ENCODE results near the gene RGS21. TPM values are rescaled to one million over a fixed set of nuclear protein-coding genes. Genes with fewer than 3 reads are reported as not detected.

RGS21 gene
- total RNA-seq, 2 experiments from 2014 or later, result not detected

GRCh38 chr1:192395211-192395610 is 78.4 kb downstream of the RGS21 start:
- no peak for ATAC-seq (ENCODE audit: poor library complexity)
- CTCF ChIA-PET, result no interaction called here
- H3K4me3 ChIP-seq (ENCODE audit: low read length), result no peak overlapping the region
- no peaks in the 10 kb centered on the region for H3K27me3 Mint-ChIP-seq
- no peak overlapping the region for H3K4me3 Mint-ChIP-seq
- no peak for DNase-seq
- no peaks in the 10 kb centered on the region for H3K4me1 ChIP-seq (ENCODE audit: insufficient read depth, low read length)
- H3K27ac Mint-ChIP-seq, result no peak overlapping the region
- no peaks in the 10 kb centered on the region for H3K36me3 Mint-ChIP-seq (ENCODE audit: low read depth)
- H3K9me3 ChIP-seq (ENCODE audit: control insufficient read depth in 1 of 2, insufficient read depth in 1 of 2, low read length in 2 of 2), result no peaks in the 10 kb centered on the region
- H3K4me1 Mint-ChIP-seq (ENCODE audit: low read depth), result no peaks in the 10 kb centered on the region
- H3K27ac ChIP-seq (ENCODE audit: low read depth in 1 of 2, low read length in 2 of 2), result no peak overlapping the region
- H3K9me3 Mint-ChIP-seq, result no peaks in the 10 kb centered on the region
- intact Hi-C loops (cut with DNase I, micrococcal nuclease), result no loop called here
- H3K27me3 ChIP-seq (ENCODE audit: control insufficient read depth in 1 of 2, insufficient read depth in 2 of 2, low read length in 2 of 2), result no peaks in the 10 kb centered on the region
- TF ChIP-seq, protein P1, sequence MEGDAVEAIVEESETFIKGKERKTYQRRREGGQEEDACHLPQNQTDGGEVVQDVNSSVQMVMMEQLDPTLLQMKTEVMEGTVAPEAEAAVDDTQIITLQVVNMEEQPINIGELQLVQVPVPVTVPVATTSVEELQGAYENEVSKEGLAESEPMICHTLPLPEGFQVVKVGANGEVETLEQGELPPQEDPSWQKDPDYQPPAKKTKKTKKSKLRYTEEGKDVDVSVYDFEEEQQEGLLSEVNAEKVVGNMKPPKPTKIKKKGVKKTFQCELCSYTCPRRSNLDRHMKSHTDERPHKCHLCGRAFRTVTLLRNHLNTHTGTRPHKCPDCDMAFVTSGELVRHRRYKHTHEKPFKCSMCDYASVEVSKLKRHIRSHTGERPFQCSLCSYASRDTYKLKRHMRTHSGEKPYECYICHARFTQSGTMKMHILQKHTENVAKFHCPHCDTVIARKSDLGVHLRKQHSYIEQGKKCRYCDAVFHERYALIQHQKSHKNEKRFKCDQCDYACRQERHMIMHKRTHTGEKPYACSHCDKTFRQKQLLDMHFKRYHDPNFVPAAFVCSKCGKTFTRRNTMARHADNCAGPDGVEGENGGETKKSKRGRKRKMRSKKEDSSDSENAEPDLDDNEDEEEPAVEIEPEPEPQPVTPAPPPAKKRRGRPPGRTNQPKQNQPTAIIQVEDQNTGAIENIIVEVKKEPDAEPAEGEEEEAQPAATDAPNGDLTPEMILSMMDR (IDR thresholded peaks at IDR 0.05), result no peak
- POLR2A ChIA-PET, result no interaction called here
- H3K36me3 ChIP-seq (ENCODE audit: insufficient read depth, low read length), result no peaks in the 10 kb centered on the region

DNA sequence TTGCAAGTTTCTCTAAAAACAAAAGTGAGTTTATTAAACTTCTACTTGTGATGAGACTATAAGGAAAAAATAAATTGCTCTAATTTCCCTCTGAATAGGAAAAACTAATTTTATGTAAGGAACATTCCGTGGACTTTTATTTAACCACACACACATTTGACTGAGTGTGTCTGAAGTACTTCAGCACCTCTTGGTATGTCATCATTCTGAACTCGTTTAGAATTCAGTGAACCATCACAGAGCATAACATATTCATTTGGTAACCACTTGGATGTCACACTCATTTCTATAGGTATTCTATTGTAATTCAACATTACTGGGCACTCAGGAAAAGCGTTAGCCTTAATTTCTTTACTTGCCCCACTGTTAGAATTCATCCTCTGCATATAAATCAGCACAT is 79.1 kb downstream of the RGS21 start:
- DNase-seq (no peak), ATAC-seq (ENCODE audit: poor library complexity) (no peak)
- H3K27me3 Mint-ChIP-seq, result no peaks in the 10 kb centered on the region
- Histone ChIP-seq H3K4me1 (ENCODE audit: insufficient read depth, low read length) (no peaks in the 10 kb centered on the region), H3K9me3 (ENCODE audit: control insufficient read depth in 1 of 2, insufficient read depth in 1 of 2, low read length in 2 of 2) (no peaks in the 10 kb centered on the region), H3K36me3 (ENCODE audit: insufficient read depth, low read length) (no peaks in the 10 kb centered on the region), H3K27me3 (ENCODE audit: control insufficient read depth in 1 of 2, insufficient read depth in 2 of 2, low read length in 2 of 2) (no peaks in the 10 kb centered on the region), H3K27ac (ENCODE audit: low read depth in 1 of 2, low read length in 2 of 2) (no peak overlapping the region), H3K4me3 (ENCODE audit: low read length) (no peak overlapping the region)
- intact Hi-C loops (cut with DNase I, micrococcal nuclease), result no loop called here
- POLR2A ChIA-PET, result no interaction called here
- H3K4me3 Mint-ChIP-seq, result no peak overlapping the region
- no peak overlapping the region for H3K27ac Mint-ChIP-seq
- TF ChIP-seq, protein P1 (IDR thresholded peaks at IDR 0.05), result no peak
- H3K9me3 Mint-ChIP-seq, result no peaks in the 10 kb centered on the region
- H3K4me1 Mint-ChIP-seq (ENCODE audit: low read depth), result no peaks in the 10 kb centered on the region
- CTCF ChIA-PET, result no interaction called here
- H3K36me3 Mint-ChIP-seq (ENCODE audit: low read depth), result no peaks in the 10 kb centered on the region

DNA sequence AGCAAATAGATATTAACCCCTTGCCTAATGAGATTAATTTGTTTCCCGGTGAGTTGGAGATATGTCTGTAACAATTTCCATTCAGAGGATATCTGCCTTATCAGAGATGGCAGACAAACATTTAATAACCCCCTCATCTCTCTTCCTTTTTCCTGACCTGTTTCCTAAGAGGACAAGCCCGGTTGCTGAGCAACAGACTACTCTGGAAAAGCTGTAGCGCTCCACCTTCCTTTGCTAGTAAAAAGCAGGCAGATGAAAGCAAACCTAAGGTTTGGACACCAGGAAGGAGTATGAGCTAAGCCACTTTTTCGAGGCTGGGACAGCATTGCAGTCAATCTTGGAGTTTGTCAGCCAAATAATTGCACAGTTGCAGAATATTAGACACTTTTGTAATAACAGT is 82.4 kb downstream of the RGS21 start:
- H3K36me3 Mint-ChIP-seq (ENCODE audit: low read depth), result no peaks in the 10 kb centered on the region
- ChIA-PET CTCF (no interaction called here), POLR2A (no interaction called here)
- Histone ChIP-seq H3K9me3 (ENCODE audit: control insufficient read depth in 1 of 2, insufficient read depth in 1 of 2, low read length in 2 of 2) (no peaks in the 10 kb centered on the region), H3K4me1 (ENCODE audit: insufficient read depth, low read length) (no peaks in the 10 kb centered on the region), H3K4me3 (ENCODE audit: low read length) (no peak overlapping the region), H3K27me3 (ENCODE audit: control insufficient read depth in 1 of 2, insufficient read depth in 2 of 2, low read length in 2 of 2) (no peaks in the 10 kb centered on the region), H3K27ac (ENCODE audit: low read depth in 1 of 2, low read length in 2 of 2) (no peak overlapping the region), H3K36me3 (ENCODE audit: insufficient read depth, low read length) (no peaks in the 10 kb centered on the region)
- TF ChIP-seq, protein P1 (IDR thresholded peaks at IDR 0.05), result no peak
- H3K9me3 Mint-ChIP-seq, result no peaks in the 10 kb centered on the region
- no peak overlapping the region for H3K27ac Mint-ChIP-seq
- H3K4me3 Mint-ChIP-seq, result no peak overlapping the region
- ATAC-seq (ENCODE audit: poor library complexity) (no peak), DNase-seq (no peak)
- no peaks in the 10 kb centered on the region for H3K27me3 Mint-ChIP-seq
- H3K4me1 Mint-ChIP-seq (ENCODE audit: low read depth), result no peaks in the 10 kb centered on the region
- intact Hi-C loops (cut with DNase I, micrococcal nuclease), result no loop called here

Measured in CD4-positive, alpha-beta T cell (primary cell).